Hematopoietic multipotent progenitor cell treated with erythropoietin and hydrocortisone succinate and interleukin-3 and kit ligand, for 6 days (in vitro differentiated cells): ENCODE data around the gene DTWD2.
"Not testable (repeated sequence)": the region's sequence is repeated elsewhere in the genome, so short reads cannot be mapped to it uniquely, and the experiment has no call there.

ENCODE experiments used
- DNase-seq: peaks from one replicate; pipeline ENCODE4 v3.0.0-alpha.2; 2015

DTWD2 gene

GRCh38 chr5:118987988-118988865 is at the start of gene DTWD2:
TSS of gene DTWD2 (minus strand) at chr5:118988547. CDS start at chr5:118988511, 36 bp downstream.
- DNase-seq, result peak; percentile 96

- DNase-seq, result no peak
Measured at GRCh38 chr5:119037496-119038215, 49.3 kb upstream of the DTWD2 start.

- DNase-seq, result no peak
Measured at GRCh38 chr5:119036101-119036762, 47.9 kb upstream of the DTWD2 start.

- DNase-seq, result no peak
Measured at GRCh38 chr5:119033135-119033534, 44.8 kb upstream of the DTWD2 start.

GRCh38 chr5:119032656-119033055 is 44.3 kb upstream of the DTWD2 start:
- no peak for DNase-seq

- DNase-seq, result no peak
Measured at GRCh38 chr5:119031905-119032304, 43.6 kb upstream of the DTWD2 start.

GRCh38 chr5:119031011-119031886 is 42.9 kb upstream of the DTWD2 start:
- no peak for DNase-seq

- no peak for DNase-seq
Measured at GRCh38 chr5:119028575-119028974, 40.2 kb upstream of the DTWD2 start.

GRCh38 chr5:119022773-119023172 is 34.4 kb upstream of the DTWD2 start:
- no peak for DNase-seq

- DNase-seq, result peak; percentile 70
Measured at GRCh38 chr5:119022017-119022745, 33.8 kb upstream of the DTWD2 start.

GRCh38 chr5:119021149-119021732 is 32.9 kb upstream of the DTWD2 start:
- no peak for DNase-seq

GRCh38 chr5:119019949-119020348 is 31.6 kb upstream of the DTWD2 start:
- DNase-seq, result no peak

- DNase-seq, result peak; percentile 29
Measured at GRCh38 chr5:119019501-119019900, 31.2 kb upstream of the DTWD2 start.

- DNase-seq, result no peak
Measured at GRCh38 chr5:119017994-119018393, 29.6 kb upstream of the DTWD2 start.

- DNase-seq, result no peak
Measured at GRCh38 chr5:119016125-119016774, 27.9 kb upstream of the DTWD2 start.

- DNase-seq, result no peak
Measured at GRCh38 chr5:119011186-119011585, 22.8 kb upstream of the DTWD2 start.

- DNase-seq, result no peak
Measured at GRCh38 chr5:119010206-119010605, 21.9 kb upstream of the DTWD2 start.

GRCh38 chr5:119009131-119009530 is 20.8 kb upstream of the DTWD2 start:
- DNase-seq, result no peak

GRCh38 chr5:118999696-119000095 is 11.3 kb upstream of the DTWD2 start:
- no peak for DNase-seq

GRCh38 chr5:118998861-118999260 is 10.5 kb upstream of the DTWD2 start:
- not testable (repeated sequence) for DNase-seq

- DNase-seq, result no peak
Measured at GRCh38 chr5:118996098-118996497, 7.8 kb upstream of the DTWD2 start.
